ENCODE measurements around the gene CELF5. TPM values are rescaled to one million over a fixed set of nuclear protein-coding genes. Genes with fewer than 3 reads are reported as not detected.
A peak's percentile ranks its signal among the peaks of the same experiment; 100 is the strongest.

The CELF5 gene
- total and polyA plus RNA-seq, 9 of the 15 experiments (the other 6 are each of a cell fraction or from before 2014, with no cell fraction given): 0.01 to 0.56 (median 0.22) TPM

- TF ChIP-seq ZBTB40 (IDR thresholded peaks at IDR 0.05) (no peak), ZBTB40 (CRISPR knock-in tag; IDR thresholded peaks at IDR 0.05) (no peak), NCOA1 (IDR thresholded peaks at IDR 0.05; ENCODE audit: low read depth) (no peak), ZNF830 (CRISPR knock-in tag; IDR thresholded peaks at IDR 0.05) (0 out of 2 replicates have a peak, but pooled peaks have one; percentile 66), ZNF778 (CRISPR knock-in tag; IDR thresholded peaks at IDR 0.05) (no peak), SNAPC5 (CRISPR knock-in tag; IDR thresholded peaks at IDR 0.05) (no peak), FIP1L1 (IDR thresholded peaks at IDR 0.05; ENCODE audit: low read depth, low read length, poor library complexity, severe bottlenecking) (peak; percentile 46), KAT8 (IDR thresholded peaks at IDR 0.05; ENCODE audit: low read depth) (no peak), POLR3A (IDR thresholded peaks at IDR 0.05; ENCODE audit: borderline replicate concordance, extremely low read depth, insufficient read depth, insufficient read length) (no peak), GABPB2 (CRISPR knock-in tag; conservative IDR thresholded peaks at IDR 0.05) (no peak), THAP7 (CRISPR knock-in tag; IDR thresholded peaks at IDR 0.05) (no peak), CEBPZ (IDR thresholded peaks at IDR 0.05; ENCODE audit: borderline replicate concordance, low read depth, low read length) (no peak), ARID3B (CRISPR knock-in tag; IDR thresholded peaks at IDR 0.05; ENCODE audit: borderline replicate concordance) (no peak)
These were observed 61.3 kb downstream of the CELF5 start (continued) for GRCh38 chr19:3285647-3286176.

Data from K562 (cell line).